NCI-H146 (cell line): ENCODE data around the gene MSL1.

Experiments
- DNase-seq: peaks from one replicate; lab custom pipeline; 2025; lab: John Stamatoyannopoulos, UW

The MSL1 gene

DNA sequence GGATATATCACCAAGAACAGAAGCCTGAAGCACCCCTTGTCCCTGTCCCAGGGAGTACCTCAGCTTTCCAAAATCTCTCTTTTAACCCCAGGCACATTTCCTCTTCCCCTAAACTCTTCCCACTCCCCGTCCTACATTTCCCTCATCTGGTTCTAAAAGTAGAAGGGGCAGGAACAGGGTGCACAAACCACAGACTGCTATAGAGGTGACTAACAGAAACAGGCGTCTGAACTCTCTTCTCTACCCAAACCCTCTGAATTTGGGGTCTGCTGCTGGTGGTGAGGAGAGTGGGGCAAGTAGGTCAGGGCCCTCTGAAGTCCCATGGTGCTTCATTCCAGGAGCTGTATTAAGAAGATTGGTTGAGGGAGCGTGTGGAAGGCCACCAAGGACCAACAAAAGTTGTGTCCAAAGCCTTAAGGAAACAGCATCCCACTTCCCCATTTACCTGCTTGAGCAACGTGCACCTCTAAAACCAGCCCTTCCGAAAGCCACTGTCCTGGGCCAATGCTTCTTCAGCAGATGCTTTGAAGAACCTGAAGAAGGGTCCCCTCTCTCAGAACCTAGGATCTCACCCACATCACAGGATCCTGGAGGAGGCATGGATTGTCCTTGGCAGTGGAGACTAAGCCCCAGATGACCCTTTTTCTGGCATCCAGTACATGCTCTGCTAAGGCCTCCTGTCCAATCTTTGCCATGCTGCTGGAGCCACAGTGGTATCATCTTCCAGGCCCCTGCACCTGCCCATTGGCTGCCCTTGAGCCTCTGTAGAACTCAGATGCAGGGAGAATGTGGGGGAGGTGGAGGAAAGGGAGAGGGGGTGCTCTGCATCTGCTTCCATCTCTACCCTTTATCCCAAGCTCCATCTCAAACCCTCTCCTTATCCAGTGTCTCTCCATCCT is 15.7 kb upstream of the MSL1 start:
- DNase-seq: no peak

DNA sequence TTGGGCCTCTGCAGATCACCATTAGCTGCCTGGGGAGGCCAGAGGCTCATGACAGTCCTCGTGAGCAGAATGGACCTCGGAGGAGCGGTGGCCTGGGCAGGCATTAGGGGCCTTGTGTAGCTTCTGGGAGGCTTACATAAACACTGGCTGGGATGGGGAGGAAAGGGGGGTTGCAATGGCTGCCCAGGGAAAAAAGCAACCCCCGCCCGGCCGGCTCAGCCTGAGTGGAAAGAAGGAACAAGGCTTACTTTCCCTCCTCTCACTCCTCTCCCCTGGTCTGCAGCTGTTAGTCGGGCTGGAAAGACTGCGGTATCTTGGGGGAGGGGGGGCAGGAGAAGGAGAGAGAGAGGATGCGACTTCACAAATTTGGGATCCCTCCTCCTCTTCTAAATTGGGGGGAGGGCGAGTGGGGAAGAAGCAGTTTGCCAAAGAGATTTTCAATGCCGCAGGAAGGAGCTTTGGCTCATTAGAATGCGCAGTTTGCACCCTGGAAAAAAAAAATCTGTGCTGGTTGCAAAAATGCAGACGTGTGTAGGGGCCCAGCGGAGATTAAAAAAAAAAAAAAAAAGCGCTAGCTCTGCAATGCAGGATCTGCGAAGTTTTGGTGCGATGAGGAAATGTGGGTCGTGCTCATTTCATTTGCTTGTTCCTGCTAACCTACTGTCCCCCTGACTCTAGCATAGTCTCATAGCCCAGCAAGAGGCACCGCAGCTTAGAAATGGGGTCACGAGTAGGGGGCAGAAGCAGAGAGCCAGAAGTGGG is 14.8 kb upstream of the MSL1 start:
- DNase-seq: no peak

DNA sequence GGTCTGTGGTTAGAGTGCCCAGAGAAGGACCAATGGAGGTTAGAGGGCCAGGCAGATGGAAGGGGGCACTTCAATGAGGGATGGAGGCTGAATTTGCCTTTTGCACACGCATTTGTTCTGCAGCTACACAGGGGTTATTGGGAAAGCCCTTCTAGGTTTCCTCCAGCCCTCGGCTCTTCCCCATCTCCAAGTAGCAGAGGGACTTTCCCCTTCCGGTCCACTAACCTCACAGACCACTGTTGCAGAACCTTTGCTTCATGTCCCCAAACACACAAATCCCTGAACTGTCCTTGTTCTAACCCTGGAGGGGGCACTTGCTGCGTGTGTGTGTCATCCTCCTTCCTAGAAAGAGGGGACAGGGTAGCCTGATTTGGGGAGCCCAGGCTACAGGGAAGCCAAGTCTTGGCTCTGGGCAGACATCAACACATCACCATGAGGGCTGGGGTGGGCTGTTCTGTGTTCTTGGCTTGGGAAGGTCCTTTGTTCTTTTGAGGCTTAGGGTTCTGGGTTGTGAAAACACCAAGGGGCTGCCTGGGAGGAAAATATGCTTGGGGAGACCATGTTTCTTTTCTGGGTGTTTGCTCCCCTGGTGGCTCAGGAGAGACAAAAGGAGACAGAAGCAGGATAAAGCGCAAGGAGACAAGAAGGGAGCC is 14.1 kb upstream of the MSL1 start:
- no peak for DNase-seq

DNA sequence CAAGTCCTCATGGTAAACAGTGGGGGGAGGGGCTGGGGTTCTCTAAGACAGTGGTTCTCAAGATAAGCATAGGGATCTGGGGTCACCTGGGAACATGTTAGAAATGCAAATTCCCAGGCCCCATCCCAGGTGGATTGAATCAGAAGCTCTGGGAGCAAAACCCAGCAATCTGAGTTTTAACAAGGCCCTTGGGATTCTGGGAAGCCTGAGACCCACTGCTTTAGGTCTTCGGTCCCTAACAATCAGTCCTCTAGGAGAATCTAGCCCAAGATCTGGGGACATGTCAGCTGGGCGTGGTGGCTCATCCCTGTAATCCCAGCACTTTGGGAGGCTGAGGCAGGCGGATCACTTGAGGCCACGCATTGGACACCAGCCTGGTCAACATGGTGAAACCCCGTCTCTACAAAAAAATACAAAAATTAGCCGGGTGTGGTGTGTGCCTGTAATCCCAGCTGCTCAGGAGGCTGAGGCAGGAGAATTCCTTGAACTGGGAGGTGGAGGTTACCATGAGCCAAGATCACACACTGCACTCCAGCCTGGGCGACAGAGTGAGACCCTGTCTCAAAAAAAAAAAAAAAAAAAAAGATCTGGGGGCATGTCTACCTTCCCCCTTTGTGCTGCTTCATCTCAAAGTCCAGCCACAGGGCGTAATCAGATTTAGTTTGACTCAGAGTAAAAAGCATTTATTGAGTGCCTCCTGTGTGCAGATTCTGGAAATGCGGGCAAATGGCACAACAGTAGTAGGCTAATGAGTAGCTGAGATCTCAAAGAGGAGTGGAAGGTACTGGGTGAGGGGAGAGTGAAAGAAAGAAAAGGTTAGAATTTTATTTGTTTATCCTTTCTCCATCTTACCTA is 12.6 kb upstream of the MSL1 start:
- DNase-seq: no peak

DNA sequence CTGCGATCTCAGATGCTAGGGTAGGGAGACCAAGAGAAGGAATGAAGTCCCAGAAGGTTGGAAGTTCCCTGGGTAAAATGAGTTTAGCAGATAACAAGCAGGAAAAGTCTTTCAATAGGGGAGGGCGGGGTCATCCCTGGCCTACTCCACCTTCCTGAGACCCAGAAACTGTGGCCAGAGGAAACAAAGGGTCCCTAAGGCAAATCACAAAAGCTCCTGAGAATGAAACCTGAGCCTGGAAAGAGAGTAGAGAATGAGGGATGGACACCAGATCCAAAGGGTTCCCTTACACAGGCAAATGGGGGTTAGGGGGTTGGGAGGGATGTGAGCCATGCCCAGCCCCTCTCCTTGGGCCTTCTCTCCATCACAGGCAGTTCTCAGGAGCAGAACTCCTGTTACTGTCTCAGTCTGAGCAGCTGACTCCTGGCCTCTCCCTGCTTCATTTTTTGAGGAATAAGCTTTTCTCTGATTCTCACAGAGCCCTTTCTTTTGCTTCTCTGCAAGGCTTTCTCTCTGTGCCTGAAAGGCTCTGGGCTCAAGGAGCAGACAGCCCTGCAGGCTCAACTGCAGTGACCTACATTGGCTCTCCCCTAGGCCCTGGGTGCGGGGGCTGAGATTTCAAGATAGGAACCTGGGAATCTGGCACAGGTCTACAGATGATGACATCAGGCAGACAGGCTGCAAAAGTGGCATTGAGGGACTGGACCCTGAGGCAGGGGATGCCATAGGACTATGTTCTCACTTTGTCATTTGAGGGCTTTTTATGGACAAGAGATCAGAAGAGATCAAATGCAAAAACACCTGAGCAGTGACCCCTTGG is 11.5 kb upstream of the MSL1 start:
- DNase-seq: no peak

DNA sequence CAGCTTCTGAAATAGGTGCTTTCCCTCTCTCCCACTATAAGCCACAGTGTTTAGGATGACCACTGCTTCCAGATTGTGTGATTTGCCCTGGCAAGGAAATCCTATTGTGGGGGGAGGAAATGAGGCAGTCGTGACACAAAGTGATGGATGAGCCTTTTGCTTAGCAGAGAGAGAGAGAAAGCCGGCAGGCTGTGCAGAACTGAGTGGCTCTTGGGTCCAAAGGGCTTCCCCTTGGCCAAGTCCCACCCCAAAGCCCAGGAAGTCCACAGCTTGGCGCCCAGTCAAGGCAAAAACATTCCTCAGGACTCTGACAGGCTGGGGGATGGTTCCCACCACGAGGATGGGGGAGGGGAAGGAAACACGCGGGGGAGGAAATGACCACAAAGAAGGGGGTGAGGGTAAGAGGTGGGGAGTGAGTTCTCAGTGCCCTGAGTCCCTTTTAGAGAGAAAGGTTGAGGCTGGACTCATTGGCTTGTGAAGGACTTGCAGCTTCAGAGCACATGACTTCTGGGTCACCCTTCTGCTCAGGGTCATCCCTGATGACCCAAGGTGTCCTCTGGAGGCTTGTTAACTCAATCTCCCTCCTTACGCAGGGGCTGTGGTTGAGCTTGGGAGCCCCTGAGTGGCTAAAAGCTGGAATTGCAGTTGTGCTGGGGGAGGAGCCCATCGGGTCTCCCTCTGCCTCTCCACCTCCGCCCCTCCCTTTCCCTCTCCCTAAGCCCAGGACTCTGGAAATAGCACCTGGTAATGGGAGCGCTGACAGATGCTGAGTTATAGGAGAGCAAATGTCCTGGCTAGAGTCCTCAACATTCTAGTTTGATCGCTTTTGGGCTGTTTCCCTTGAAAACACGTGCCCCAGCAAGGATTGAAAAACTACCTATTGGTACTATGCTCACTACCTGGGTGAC is 10.3 kb upstream of the MSL1 start:
- DNase-seq: peak; percentile 89

DNA sequence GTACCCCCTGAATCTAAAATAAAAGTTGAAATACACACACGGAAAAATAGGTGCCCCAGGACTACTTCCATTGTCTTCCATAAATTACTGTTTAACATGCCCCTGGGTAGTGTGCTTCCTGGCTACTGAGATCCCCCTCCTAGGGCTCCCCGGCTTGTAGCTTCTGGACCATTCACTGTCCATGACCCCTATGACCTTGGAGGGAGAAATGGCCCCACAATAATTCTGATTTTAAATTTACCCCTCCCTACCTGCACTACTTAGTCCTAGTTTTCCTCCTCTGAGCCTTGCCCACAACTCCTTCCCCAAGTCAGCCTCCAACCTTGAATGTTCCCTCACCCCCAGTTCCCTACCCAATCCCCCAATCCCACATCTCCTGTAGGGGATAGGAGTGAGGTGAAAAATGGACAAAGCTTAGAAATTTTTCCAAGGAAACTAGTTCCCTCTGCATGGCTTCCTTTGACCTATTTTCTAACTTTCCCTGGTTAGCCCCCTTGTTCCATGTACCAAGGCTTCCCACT is 9.5 kb upstream of the MSL1 start:
- DNase-seq: no peak

DNA sequence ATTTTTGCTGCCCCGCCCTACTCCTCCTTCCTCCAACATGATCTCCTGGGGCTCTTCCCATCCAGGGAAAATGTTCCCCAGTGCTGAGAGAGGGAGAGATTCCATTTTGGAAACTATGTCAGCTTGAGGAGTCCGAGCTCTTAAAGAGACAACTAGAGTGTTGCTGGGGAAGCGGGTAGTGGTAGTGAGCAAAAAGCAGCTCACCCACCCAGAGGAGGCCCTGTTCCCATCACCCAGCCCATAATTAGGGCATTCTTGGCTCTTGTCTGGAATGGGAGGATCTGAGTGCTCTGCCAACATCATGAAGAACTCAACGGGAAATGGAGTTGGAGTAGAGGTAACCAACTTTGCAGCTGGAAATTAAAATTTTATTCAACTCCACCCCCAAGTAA is 9.1 kb upstream of the MSL1 start:
- DNase-seq: no peak

DNA sequence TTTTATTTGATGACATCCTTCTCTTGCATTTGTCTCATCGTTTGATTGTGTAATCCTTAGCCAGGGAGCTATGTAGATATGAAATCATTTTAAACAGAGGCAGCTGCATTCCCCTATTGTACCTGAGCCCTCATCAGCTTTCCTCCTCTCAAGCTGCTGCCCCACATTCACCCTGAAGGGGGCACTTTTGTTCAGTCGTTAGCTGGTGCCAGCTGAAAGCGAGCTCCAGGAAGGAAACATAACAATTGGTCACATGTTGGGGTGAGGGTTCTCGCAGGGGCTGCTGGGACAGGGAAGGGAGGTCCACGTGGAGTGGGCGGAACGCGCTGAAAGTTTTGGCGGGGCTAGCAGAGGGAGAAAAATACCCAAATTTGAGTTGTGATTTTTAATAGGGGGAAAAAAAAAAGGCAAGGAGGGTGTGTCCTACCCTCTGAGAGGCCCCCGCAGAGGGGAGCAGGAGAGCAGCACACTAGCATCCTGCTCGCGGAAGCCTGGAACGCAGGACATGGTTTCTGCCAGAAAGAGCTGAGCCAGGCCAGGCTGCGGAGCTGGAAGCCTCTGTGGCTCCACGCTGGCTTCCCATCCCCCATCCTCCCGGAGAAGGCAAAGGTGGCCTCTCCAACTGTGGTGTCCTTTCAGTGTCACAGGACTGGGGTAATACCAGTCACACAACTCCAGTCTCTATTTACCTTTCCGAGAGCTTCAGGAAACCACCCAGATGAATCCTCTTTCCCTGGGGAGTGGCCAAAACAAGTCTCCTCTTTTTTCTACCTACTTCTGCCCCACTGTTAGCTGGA is 8.5 kb upstream of the MSL1 start:
- peak; percentile 95 for DNase-seq

DNA sequence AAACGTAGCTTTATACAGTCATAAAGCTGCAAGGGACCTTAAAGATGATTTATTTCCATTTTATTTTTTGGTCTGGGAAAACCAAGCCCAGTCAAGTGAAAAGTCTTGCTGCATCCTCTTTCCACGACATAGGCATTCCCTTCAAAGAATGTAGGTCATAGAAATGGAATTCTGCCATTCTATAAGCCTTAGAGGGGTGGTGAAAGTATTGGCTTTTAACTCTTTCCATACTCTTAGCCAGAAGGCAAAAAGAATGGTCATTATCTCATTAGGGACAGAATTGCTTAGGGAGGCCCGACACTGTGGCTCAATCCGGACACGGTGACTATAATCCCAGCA is 7.9 kb upstream of the MSL1 start:
- DNase-seq: no peak

DNA sequence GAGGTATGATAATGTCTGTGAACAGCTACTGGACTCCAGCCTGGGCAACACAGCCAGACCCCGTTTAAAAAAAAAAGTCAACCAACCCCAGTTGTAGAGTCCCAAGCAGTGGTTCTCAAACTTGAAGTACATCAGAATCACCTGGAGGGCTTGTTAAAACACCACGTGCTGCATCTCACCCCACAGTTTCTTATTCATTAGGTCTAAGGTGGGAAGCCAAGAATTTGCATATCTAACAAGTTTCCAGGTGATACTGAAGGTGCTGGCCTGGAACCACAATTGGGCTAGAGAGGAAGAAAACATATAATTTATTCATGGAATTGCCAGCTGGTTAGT is 6.7 kb upstream of the MSL1 start:
- no peak for DNase-seq

DNA sequence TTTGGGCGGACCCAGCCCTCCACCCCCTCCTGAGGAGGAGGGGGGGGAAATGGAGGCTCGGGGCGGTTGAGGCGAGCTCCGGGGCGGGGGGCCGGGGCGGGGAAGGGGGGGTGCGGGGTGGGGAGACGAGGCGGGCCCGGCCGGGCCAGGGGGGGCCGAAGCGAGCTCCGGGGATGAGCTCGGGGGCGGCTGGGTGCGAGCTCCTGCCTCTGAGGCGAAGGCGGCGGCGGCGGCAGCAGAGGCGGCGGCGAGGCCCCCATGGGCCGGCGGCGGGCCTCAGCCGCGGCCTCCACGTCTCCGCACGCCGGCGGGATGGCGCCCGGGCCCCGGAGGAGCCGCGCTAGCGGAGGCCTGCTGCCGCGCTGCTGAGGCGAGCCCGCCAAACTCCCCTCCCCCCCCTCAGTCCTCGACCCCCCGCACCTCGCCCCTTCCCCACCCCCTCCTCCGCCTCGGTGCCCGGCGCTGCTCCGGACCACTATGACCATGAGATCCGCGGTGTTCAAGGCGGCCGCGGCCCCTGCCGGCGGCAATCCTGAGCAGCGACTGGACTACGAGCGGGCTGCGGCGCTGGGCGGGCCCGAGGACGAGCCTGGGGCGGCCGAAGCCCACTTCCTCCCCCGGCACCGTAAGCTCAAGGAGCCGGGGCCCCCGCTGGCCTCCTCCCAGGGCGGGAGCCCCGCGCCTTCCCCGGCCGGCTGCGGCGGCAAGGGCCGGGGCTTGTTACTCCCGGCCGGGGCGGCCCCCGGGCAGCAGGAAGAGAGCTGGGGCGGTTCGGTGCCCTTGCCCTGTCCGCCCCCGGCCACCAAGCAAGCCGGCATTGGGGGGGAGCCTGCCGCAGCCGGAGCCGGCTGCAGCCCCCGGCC is 596 bp downstream of the MSL1 start:
- peak; percentile 59 for DNase-seq

DNA sequence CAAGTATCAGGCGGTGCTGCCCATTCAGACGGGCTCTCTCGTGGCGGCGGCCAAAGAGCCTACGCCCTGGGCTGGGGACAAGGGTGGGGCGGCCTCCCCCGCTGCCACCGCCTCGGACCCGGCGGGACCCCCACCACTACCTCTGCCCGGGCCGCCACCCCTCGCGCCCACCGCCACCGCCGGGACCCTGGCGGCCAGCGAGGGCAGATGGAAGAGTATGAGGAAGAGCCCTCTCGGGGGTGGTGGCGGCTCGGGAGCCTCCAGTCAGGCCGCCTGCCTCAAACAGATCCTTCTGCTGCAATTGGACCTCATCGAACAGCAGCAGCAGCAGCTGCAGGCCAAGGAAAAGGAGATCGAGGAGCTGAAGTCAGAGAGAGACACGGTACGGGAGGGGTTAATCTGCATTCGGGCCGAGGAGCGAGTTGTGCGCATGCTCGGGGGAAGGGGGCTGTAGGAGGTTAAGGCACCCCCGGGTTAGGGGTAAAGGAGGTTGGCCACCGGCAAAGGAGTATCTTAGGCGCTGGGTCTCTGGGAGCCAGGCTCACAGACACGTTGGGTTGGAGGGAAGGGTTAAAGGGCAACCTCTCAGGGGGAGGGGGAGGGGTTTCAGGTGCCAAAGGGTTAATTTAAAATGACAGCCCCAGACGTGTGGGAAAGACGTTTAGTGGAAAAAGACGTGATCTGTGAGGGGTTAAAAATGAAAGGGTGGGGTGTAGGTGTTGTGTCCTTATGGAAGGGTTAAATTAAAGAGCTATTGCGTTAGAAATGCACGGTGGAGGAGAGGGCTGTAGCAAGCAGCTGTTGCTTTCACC is 1.4 kb downstream of the MSL1 start:
- DNase-seq: peak; percentile 61

DNA sequence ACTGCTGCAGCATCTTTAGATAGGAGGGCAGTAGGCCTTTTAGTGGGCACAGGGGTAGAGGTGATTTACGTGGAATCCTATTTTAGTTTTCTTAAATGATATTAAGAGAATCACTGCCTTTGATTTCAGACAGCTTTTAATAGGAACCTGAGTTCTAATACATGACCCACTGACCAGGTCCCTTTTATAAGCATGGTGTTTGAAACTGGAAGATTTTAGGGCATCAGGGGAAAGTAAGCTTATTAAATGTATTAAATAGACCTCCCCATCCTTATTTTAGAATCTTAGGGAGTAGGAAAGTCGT is 2.0 kb downstream of the MSL1 start:
- no peak for DNase-seq

DNA sequence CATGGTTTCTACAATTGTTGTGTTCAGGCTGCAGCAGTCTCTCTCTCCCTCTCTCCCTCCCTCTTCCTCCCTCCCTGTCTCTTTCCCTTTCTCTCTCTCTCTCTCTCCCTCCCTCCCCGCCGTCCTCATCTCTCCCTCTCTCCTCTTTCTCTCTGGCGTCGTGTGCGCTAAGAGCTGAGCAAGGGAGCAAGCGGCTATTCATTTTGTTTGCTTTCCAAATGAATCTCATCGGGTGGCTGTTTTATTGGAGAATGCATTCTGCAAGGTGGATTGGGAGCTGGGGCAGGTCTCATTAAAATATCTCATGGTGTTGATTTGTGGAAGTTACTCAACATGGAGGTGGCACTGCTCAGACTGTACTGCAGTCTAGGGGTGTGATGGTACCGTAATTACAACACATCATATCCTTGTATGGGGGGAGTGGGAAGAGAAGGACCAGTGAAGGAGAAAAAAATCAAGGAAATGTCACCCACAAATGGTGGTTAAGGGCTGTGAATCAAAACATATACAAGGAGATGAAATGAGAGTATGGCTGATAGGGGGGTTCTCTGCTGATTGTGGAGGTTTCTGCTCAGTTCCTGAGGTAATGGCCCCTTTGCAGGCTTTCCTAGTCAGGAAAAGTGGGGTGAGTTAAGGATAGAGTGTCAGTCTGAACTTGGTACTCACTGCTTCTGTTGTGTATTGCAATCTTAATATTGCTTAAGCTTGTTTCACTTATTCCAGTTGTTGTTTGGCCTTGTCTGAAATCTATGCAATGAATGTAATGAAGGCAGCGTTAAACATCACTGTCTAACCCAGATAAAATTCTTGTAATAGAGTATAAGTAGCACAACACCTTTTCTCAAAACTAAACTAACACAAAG is 2.7 kb downstream of the MSL1 start:
- DNase-seq: peak; percentile 69

DNA sequence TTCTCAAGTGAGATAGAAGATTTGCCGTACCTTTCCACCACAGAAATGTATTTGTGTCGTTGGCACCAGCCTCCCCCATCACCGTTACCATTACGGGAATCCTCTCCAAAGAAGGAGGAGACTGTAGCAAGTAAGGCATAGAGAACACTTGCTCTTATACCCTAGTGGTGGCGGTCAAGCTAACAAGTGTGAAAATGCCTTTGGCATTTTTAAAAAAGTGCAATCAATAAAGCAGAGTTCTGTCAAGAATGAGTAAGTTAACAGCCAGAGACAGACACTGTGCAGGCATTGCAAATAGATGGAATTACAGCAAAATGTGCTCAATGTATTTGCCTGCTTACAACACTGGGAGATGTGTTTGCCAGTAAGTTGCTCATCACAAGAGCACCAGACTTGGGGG is 7.7 kb downstream of the MSL1 start:
- no peak for DNase-seq
